HepG2 (cell line): Measurements from ENCODE around the gene RECQL5.

Experiments used
- EZH2 ChIP-seq: conservative IDR thresholded peaks from 2 replicates; pipeline ENCODE4 v1.6.1; 2012; ENCODE audit warnings: mild to moderate bottlenecking, low read depth, low read length, moderate library complexity
- JUNB ChIP-seq: sonication (generic); formaldehyde crosslinking; IDR thresholded peaks from 2 replicates; pipeline ENCODE4 v1.8.0; 2022; ENCODE audit warnings: missing genetic modification reagents, mild to moderate bottlenecking, borderline replicate concordance
- NFE2L2 ChIP-seq: fragments of 150-350 bp; IDR thresholded peaks from 2 replicates; pipeline ENCODE4 v1.6.1; 2014; ENCODE audit warnings: low read length
- PHF8 ChIP-seq: sonication (generic); formaldehyde crosslinking; IDR thresholded peaks from 2 replicates; pipeline ENCODE4 v1.5.0; 2020; ENCODE audit warnings: missing genetic modification reagents
- POLR2A ChIP-seq, 2 experiments: IDR thresholded peaks; 2 replicates each; pipeline ENCODE4 v1.6.1; 2011; ENCODE audit warnings: low read depth in 2 of 2, low read length in 2 of 2, mild to moderate bottlenecking in 1 of 2, moderate library complexity in 1 of 2; ENCODE audit not compliant: insufficient read depth in 1 of 2
- SMAD1 ChIP-seq: sonication (generic); formaldehyde crosslinking; IDR thresholded peaks from 2 replicates; pipeline ENCODE4 v1.4.0; 2020; ENCODE audit warnings: missing genetic modification reagents, low read depth, mild to moderate bottlenecking, borderline replicate concordance
- SMARCC2 ChIP-seq: fragments of 450-650 bp; IDR thresholded peaks from 2 replicates; pipeline ENCODE4 v1.6.1; 2017; ENCODE audit warnings: antibody characterized with exemption, mild to moderate bottlenecking
- ZNF121 ChIP-seq: sonication (generic); formaldehyde crosslinking; IDR thresholded peaks from 2 replicates; pipeline ENCODE4 v1.5.0; 2020; ENCODE audit warnings: mild to moderate bottlenecking, missing genetic modification reagents
- TF ChIP-seq, protein P1 (sequence below): sonication (generic); formaldehyde crosslinking; IDR thresholded peaks from 2 replicates; pipeline ENCODE4 v1.5.0; 2020; ENCODE audit warnings: mild to moderate bottlenecking, missing genetic modification reagents, moderate library complexity
- TF ChIP-seq, protein P2 (sequence below): sonication (generic); formaldehyde crosslinking; IDR thresholded peaks from 2 replicates; pipeline ENCODE4 v1.4.0; 2020; ENCODE audit warnings: missing genetic modification reagents, mild to moderate bottlenecking, borderline replicate concordance

DNA sequence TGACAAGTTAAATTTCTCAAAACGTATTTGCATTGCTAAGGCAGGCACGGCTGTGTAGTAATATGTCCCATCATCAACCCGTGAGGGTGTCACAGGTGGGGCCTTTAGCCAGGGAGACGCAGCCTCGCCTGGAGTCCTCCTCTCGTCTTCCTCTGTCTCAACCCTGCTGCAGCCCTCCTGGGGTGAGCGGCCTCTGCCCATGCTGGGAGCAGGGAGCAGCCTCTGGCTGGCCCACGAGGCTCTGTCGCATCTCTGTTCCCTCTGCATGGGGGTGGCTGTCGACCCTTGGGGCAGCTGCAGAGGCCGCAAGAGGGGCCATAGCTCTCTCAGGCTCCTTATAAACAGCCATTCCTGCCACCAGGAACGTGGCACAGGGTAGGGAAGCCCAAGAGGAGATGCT is 34.5 kb downstream of the RECQL5 start:
- TF ChIP-seq PHF8 (CRISPR knock-in tag) (no peak), JUNB (no peak), EZH2 (no peak), POLR2A (IDR thresholded peaks at IDR 0.05; ENCODE audit: insufficient read depth in 1 of 2, low read depth in 2 of 2, low read length in 2 of 2) (no peak), ZNF121 (CRISPR knock-in tag) (no peak), SMAD1 (CRISPR knock-in tag) (no peak), SMARCC2 (no peak), NFE2L2 (no peak)
- TF ChIP-seq, protein P1, sequence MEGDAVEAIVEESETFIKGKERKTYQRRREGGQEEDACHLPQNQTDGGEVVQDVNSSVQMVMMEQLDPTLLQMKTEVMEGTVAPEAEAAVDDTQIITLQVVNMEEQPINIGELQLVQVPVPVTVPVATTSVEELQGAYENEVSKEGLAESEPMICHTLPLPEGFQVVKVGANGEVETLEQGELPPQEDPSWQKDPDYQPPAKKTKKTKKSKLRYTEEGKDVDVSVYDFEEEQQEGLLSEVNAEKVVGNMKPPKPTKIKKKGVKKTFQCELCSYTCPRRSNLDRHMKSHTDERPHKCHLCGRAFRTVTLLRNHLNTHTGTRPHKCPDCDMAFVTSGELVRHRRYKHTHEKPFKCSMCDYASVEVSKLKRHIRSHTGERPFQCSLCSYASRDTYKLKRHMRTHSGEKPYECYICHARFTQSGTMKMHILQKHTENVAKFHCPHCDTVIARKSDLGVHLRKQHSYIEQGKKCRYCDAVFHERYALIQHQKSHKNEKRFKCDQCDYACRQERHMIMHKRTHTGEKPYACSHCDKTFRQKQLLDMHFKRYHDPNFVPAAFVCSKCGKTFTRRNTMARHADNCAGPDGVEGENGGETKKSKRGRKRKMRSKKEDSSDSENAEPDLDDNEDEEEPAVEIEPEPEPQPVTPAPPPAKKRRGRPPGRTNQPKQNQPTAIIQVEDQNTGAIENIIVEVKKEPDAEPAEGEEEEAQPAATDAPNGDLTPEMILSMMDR (CRISPR knock-in tag) = no peak
- TF ChIP-seq, protein P2, sequence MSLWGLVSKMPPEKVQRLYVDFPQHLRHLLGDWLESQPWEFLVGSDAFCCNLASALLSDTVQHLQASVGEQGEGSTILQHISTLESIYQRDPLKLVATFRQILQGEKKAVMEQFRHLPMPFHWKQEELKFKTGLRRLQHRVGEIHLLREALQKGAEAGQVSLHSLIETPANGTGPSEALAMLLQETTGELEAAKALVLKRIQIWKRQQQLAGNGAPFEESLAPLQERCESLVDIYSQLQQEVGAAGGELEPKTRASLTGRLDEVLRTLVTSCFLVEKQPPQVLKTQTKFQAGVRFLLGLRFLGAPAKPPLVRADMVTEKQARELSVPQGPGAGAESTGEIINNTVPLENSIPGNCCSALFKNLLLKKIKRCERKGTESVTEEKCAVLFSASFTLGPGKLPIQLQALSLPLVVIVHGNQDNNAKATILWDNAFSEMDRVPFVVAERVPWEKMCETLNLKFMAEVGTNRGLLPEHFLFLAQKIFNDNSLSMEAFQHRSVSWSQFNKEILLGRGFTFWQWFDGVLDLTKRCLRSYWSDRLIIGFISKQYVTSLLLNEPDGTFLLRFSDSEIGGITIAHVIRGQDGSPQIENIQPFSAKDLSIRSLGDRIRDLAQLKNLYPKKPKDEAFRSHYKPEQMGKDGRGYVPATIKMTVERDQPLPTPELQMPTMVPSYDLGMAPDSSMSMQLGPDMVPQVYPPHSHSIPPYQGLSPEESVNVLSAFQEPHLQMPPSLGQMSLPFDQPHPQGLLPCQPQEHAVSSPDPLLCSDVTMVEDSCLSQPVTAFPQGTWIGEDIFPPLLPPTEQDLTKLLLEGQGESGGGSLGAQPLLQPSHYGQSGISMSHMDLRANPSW (CRISPR knock-in tag) = no peak
